HG03064 (cell line): Measurements from ENCODE around the gene TSPEAR.
"Not testable (repeated sequence)": the region's sequence is repeated elsewhere in the genome, so short reads cannot be mapped to it uniquely, and the experiment has no call there.

Experiments
- ATAC-seq: cut with Tn5 transposase; IDR thresholded peaks from one replicate; pipeline ENCODE4 v1.9.1; 2021; ENCODE audit warnings: low read depth; ENCODE audit not compliant: unreplicated experiment

TSPEAR gene

DNA sequence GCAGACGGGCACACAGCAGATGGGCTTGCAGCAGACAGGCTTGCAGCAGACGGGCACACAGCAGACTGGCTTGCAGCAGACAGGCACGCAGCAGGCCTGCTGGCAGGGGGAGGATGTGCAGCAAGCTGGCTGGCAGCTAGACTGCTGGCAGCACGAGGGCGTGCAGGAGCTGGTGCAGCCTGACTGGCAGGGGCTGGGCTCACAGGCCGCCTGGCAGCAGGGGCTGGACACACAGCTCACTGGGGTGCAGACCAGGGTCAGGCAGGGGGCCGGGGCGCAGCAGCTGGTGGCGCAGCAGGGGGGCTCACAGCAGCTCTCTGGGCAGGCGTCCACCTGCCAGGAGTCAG lies 153.1 kb downstream of the TSPEAR start:
- not testable (repeated sequence) for ATAC-seq

DNA sequence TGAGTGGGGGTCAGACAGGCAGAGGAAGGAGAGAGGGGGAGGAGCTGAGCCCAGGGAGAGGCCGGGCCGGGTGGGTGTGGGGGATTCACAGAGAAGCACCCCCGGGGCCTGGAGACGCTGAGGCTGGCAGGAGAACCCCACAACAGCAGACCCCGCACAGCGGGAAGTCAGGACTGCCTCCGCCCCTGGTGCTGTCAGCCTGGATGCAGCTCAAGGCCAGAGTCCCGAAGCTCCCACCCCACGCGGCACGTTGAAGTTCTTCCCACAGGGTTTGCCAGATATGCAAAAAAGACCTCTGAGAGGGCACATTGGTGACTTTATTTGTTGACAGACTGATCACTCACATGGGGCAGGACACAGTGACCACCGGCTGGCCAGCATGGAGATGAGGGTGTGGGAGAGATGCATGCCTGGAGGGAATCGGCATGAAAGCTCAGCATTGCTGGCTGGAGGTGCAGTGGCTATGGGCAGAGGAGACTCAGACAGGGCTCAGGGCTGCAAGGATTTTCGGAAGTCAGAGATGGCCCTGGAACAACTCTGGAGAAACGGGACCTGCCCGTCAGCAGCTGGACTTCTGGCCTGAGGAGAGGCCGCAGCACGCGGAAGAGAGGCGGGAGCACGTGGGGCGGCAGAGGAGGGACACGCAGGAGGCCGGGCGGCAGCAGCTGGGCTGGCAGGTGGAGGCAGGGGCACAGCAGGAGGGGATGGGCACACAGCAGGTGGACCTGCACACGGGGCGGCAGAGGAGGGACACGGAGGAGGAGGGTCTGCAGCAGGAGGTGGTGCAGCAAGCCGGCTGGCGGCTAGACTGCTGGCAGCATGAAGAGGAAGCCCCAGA lies 153.7 kb downstream of the TSPEAR start:
- ATAC-seq: no peak

DNA sequence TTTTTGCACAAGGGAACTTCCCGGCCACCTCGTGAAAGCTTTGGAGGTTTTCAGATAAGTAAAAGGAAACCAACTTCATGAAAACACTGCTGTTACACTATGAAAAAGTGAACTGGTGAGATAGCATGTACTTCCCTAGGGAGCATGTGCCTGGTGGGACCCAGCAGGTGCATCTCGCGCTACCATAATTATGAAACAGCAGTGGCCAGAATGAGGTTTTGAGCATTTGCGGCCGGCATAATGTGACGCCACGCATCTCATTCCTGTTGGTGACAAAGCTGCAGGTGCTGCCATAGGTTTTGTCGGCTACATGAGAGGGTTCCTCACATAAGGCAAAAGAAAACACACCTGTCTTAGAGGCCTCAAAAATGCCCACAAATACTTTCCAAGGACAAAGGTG lies 154.5 kb downstream of the TSPEAR start:
- ATAC-seq: no peak

DNA sequence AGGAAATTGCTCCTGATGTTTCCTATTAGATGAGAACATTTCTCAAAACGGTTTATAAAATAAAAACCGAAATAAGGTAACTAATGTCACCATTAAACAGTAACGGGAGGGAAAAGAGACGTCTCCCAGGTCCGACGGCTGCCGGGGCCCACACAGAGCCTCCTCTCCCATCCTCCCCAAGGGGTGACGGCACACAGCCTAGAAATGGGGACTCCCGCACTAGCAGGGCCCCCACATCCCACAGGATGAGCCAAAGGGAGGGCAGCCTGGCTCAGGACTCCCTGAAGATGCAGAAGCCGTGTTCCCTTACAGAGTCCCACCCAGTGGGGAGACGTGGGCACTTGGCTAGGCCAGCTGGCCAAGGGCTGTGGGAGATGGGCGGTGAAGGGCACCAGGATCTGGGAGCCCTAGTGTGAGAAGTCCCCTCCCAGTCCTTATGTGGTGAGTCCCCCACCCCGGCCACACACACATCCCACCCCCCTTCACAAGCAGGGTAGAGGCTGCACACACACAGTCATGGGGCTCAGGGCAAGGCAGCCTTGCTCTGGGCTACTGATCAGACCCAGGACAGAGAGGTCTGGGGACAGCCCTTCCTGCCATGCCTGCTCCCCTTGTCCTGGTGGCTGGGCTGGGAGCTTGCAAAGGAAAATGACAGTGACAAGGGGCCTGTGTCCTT lies 156.0 kb downstream of the TSPEAR start:
- ATAC-seq: no peak

DNA sequence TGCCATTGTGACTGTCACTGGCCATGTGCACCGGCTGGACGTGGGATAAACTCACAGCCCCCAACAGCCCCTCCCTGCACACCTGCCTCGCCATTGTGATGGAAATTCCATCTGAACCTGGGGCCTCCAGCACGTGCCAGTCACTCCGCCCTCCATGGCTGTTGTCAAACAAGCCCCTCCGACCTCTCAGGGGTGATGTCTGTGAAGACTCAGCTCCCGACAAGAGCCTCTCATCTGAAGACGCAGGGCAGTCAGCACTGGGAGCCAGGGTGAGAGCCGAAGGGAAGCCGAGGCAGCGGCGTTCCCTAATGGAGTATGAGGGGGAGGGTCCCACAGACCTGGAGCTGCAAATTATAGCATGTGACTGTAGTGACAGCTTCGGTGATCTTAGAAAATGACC lies 158.7 kb downstream of the TSPEAR start:
- ATAC-seq: no peak

DNA sequence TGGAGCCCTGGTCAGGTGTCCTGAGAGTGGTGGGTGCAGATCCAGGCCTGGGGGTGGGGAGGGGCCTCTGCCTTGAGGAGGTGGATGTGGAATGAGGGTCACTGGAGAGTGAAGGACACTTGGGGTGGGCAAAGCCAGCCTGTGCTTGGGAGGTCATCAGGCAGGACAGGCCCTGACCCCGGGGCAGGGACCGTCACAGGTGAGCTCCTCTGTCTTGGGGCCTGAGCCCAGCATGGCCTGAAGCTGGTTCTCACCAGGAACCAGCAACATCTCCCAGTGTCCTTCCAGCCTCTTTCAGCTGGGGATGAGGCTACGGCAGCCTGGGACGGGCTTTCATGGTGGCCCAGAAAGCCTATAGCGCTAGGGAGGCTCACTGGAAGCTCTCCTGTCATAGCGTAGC lies 159.2 kb downstream of the TSPEAR start:
- ATAC-seq: no peak

DNA sequence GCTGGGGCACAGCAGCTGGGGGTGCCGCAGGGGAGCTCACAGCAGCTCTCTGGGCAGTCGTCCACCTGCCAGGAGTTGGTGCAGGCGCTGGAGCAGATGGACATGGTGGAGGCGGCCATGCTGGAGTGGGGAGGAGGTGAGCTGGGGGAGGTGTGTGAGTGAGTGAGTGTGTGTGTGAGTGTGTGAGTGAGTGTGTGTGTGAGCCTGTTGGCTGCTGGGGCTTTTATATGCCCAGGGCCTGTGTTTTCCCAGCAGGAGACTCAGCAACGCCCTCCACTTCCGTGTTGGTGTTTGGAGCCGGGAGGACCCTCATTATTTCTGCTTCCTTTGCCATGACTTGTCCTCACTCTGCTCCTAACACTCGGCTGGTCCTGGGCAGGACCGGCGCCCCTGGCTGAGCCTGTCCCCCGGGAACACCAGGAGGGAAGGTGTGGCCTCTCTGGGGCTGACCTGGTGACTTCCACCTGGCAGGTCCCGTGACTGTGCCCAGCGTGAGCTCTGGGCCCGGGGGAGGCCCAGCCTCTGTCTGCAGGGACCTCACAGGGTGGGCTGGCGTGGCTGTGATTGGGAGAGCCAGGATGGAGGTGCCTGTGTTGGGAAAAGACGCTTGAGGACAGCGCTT lies 159.9 kb downstream of the TSPEAR start, which contains the start of gene KRTAP10-2:
Gene KRTAP10-2, minus strand, starts transcription at position 166 of the 622 bp plus-strand sequence. Its CDS starts 47 bp downstream, at position 119.
- ATAC-seq: no peak

DNA sequence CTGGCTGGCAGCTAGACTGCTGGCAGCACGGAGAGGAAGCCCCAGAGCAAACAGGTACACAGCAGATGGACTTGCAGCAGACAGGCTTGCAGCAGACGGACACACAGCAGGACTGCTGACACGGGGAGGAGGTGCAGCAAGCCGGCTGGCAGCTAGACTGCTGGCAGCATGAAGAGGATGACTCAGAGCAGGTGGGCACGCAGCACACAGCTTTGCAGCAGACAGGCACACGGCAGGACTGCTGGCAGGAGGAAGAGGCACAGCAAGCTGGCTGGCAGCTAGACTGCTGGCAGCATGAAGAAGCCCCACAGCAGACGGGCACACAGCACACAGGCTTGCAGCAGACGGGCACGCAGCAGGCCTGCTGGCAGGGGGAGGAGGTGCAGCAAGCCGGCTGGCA lies 160.6 kb downstream of the TSPEAR start:
- no peak for ATAC-seq

DNA sequence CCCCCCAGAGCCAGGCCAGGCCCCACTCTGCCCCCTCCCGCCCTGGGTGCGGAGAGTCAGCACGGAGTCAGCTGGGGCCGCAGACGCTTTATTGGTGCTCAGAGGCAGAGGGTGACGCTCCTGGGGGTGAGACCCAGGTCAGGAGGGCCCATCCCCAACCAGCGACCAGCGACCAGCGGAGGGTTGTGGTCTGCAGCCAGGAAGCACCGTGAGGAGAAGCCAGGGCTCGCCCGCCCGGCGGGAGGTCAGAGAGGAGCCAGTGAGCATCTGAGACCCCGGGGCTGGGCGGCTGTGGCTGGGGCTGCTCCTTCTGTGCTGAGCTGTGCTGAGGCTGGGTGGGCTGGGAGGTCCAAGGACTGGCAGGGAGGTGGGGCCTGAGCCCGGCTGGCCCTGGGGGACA lies 161.1 kb downstream of the TSPEAR start:
- not testable (repeated sequence) for ATAC-seq

DNA sequence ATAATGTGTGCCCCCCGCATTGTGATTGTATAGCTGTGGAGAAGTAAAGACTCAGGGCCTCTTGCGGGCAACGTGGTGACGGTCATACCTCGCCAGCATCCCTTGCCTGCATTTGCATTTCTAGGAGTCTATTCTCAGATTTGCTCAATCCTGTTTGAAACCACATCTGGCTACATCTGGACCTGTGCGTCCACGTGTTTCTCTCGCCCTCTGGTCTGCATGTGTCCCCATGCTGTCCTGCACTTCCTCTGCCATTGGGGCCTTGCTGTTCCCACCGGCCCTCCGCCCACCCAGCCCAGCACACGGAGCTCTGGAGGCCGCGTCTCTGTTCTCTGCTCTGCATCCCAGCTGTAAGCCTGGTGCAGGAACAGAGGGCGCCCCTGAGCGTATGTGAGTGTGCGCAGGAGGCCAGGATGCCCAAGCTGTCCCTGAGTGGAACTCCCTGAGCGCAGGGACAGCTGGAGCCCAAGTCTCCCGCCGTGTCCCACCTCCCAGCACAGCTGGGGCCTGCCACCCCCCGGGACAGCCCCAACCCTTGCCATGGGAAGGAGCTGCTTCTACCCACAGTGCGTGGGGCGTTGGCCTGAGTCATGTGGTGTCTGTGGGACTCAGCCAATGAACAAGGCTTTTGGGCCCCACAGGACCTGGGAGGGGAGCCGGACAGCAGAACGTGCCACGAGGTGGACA lies 161.7 kb downstream of the TSPEAR start:
- ATAC-seq: no peak

DNA sequence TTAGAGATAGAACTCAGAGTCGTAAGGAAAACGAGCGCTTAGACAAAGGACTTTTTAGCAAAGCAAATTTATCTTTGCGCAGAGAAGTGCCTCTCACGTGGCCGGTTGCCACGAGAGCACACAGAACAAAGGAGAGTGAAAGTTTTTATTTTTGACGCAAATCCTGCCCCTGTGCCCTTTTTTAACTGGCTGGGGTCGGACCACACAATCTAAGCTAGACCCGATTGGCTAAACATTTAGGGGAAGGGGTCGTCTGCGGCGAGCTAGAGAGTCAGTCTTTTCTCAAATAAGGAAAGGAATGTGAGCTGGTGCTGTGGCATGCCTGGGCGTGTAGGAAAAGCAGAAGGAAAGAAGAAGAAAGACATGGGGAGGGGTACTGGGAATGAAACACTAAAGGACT lies 162.4 kb downstream of the TSPEAR start:
- no peak for ATAC-seq

DNA sequence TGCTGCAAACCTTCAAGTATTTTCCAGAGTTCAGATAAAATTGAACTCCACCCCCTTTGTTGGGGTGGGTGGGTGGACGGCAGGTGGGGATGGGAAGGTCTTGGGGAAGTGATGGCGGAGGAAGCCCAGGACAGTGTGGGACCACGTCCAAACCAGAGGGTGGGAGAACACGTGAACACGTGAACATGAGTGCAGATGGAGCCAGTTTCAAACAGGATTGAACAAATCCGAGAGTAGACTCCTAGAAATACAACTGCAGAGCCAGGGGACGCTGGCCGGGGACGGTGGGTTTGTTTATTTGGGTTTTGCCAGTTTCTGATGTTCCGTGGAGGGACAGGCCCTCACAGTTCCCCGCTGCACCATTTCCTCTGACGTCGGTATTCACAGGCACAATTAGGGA lies 163.0 kb downstream of the TSPEAR start:
- no peak for ATAC-seq

DNA sequence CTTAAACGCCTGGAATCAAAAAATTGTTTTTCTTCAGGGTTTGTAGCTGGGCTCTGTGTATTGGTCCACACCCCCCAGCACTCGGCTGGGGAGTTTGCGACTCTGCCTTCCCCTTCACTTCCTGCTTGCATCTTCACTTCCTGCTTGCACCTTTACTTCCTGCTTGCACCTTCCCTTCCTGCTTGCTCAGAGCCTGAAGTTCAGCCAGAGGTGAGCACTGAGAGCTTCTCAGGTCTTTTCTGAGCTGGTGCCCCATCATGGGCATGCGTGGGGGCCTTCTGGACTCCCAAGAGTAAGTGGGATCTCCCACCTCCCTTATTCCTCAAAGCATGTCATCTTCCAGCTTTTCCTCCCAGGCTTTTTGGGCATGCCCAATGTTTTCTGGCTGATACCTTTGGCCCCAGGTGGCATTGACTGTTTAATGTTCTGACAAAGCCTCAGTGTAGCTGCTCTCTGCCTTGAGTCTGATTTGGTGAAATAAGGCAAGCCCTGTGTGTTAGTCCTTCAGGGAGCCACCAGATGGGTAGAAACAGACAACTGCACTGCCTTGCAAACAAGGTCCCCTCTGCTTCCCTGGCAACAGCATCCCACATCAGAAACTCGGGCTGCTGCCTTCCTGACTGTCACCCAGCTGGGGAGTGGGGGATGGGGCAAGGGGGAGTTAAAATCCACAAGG lies 163.6 kb downstream of the TSPEAR start:
- no peak for ATAC-seq

DNA sequence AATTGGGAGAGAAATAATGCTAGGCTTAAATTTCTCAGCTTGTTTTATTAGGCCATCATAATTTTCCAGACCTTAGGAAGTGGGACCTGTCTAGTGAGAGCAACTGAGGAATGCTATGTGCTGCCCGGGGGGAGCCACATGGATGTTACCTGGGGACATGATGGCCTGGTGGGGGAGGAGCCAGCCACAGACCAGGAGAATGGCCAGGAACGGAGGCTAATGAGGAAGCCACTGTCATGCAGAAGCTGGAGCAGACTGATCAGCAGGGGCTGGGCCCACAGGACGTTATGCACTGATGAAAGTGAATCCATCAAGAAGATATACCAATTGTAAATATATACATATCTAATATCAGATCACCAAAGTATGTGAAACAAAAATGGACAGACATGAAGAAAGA lies 166.8 kb downstream of the TSPEAR start:
- ATAC-seq: no peak

DNA sequence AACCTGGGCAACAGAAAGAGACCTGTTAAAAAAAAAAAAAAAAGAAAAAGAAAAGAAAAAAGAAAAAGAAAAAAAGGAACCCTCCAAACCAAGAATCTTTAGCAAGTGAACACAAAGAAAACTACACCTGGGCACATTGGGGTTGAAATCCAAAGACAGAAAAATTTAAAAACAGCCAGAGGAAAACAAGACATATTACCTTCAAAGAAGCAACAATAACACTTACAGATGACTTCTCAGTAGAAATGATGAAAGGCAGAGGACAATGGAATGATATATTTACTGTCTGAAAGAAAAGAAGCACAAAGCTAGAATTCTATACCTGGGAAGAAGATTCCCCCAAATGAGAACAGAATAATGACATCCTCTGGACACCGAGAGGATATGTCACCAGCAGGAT lies 168.7 kb downstream of the TSPEAR start:
- no peak for ATAC-seq

DNA sequence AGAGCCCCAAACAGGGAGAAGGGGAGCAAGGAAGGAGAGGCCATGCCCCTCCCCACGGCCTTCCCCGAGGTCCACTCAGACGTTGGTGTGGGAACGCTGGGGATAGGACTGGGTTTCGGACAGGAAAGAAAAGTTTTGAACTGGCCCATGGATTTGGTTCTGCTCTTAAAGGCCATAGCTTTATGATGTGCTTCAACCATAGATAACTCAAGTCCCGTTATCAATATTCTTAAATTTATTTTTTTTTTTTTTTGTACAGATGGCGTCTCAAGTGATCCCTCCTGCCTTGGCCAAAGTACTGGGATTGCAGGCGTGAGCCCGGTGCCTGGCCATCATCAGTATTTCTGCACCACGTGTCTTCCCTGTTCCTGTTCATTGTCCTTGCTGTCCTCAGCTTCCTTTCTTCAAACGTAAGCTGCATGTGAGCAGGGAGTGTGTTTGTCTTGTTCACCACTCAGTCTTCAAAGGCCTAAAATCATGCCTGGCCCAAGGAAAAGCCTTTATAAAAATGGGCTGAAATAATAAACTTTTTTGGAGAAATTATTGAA lies 170.6 kb downstream of the TSPEAR start:
- no peak for ATAC-seq

DNA sequence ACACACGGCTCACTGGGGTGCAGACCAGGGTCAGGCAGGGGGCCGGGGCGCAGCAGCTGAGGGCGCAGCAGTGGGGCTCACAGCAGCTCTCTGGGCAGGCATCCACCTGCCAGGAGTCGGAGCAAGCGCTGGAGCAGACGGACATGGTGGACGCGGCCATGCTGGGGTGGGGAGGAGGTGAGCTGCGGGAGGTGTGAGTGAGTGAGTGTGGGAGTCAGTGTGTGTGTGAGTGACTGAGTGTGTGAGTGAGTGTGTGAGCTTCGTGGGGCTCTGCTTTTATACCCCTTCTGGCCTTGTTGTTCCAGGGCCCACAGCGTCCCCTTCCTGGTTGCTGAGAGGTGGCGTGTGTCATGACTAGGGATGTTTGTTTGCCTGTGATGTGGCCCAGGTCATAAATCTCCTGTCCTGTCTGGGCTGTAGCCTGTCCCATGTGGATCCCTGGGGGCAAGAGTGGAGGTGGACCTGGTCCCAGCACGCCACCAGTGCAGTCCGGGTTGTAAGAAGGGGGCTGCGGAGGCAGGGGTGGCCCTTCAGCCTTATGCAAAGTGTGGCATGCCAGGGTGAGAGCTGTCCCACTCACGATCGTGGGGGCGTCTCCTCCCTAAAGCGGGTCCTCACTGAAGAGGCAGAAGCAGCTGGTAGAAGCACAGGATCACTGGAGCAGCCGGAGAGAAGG lies 171.2 kb downstream of the TSPEAR start, which contains the start of gene KRTAP10-1:
Gene KRTAP10-1, minus strand, starts transcription at position 205 of the 676 bp plus-strand sequence. Its CDS starts 45 bp downstream, at position 160.
- no peak for ATAC-seq

DNA sequence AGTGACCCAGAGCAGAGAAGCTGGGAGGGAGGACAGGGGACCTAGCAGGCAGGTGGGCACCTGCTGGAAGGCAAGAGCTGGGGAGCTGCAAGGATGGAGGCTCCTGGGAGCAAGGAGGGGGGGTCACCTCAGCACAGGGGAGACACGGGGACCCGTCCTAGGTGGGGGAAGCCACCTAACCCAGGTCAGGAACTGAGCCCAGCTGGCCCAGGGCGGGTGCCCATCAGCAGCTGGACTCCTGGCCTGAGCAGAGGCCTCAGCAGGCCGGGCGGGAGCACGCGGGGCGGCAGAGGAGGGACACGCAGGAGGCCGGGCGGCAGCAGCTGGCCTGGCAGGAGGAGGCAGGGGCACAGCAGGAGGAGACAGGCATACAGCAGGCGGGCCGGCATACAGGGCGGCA lies 172.3 kb downstream of the TSPEAR start:
- ATAC-seq: no peak
